ENCODE data around the gene ZNF555.
"Not testable (repeated sequence)": the region's sequence is repeated elsewhere in the genome, so short reads cannot be mapped to it uniquely, and the experiment has no call there.

Gene ZNF555

GRCh38 chr19:2807379-2808128, 33.7 kb upstream of the ZNF555 start:
- no peak for DNase-seq (ENCODE audit: low read depth in 2 of 2)

- no peak for DNase-seq (ENCODE audit: low read depth in 2 of 2)
Measured at GRCh38 chr19:2808129-2808941, 32.9 kb upstream of the ZNF555 start.

GRCh38 chr19:2809387-2810140, 31.7 kb upstream of the ZNF555 start:
- no peak for DNase-seq (ENCODE audit: low read depth in 2 of 2)

- no peak for DNase-seq (ENCODE audit: low read depth in 2 of 2)
Measured at GRCh38 chr19:2810141-2811091, 30.9 kb upstream of the ZNF555 start.

- DNase-seq (ENCODE audit: low read depth in 2 of 2) = no peak
Measured at GRCh38 chr19:2811221-2811722, 30.0 kb upstream of the ZNF555 start.

- DNase-seq (ENCODE audit: low read depth in 2 of 2) = no peak
Measured at GRCh38 chr19:2811735-2812413, 29.4 kb upstream of the ZNF555 start.

GRCh38 chr19:2812414-2813234, 28.7 kb upstream of the ZNF555 start:
- DNase-seq (ENCODE audit: low read depth in 2 of 2) = no peak

GRCh38 chr19:2813235-2814160, 27.8 kb upstream of the ZNF555 start:
- DNase-seq (ENCODE audit: low read depth in 2 of 2) = no peak

GRCh38 chr19:2814426-2814825, 26.8 kb upstream of the ZNF555 start:
- no peak for DNase-seq (ENCODE audit: low read depth in 2 of 2)

- DNase-seq (ENCODE audit: low read depth in 2 of 2) = no peak
Measured at GRCh38 chr19:2815191-2815614, 26.1 kb upstream of the ZNF555 start.

- no peak for DNase-seq (ENCODE audit: low read depth in 2 of 2)
Measured at GRCh38 chr19:2815923-2816322, 25.4 kb upstream of the ZNF555 start.

GRCh38 chr19:2816641-2817040, 24.6 kb upstream of the ZNF555 start:
- DNase-seq (ENCODE audit: low read depth in 2 of 2) = no peak

- DNase-seq (ENCODE audit: low read depth in 2 of 2) = not testable (repeated sequence)
Measured at GRCh38 chr19:2817237-2817829, 23.9 kb upstream of the ZNF555 start.

GRCh38 chr19:2819540-2820111, 21.6 kb upstream of the ZNF555 start, which contains the start of gene ZNF554:
ZNF554 (plus strand) TSS chr19:2819868; CDS start chr19:2820072, 204 bp downstream.
- peak; percentile 97 to 98 for DNase-seq (ENCODE audit: low read depth in 2 of 2)

- no peak for DNase-seq (ENCODE audit: low read depth in 2 of 2)
Measured at GRCh38 chr19:2820112-2820702, 21.1 kb upstream of the ZNF555 start.

GRCh38 chr19:2822846-2823245, 18.4 kb upstream of the ZNF555 start:
- DNase-seq (ENCODE audit: low read depth in 2 of 2) = no peak

- no peak for DNase-seq (ENCODE audit: low read depth in 2 of 2)
Measured at GRCh38 chr19:2823646-2824045, 17.6 kb upstream of the ZNF555 start.

Measured in stimulated activated CD8-positive, alpha-beta memory T cell treated with anti-CD3 and anti-CD28 coated beads, Interleukin-2, amount 100 ng/mL, for 1 hour (primary cell).